ENCODE results near the gene CCDC112.

CCDC112 gene

GRCh38 chr5:115321309-115321708, 24.9 kb upstream of the CCDC112 start:
- H3K36me3 ChIP-seq (ENCODE audit: control insufficient read depth, insufficient read depth, low read length) = no peaks in the 10 kb centered on the region
- TF ChIP-seq CTCF (IDR thresholded peaks at IDR 0.05; ENCODE audit: insufficient read depth, low read length, poor library complexity, severe bottlenecking) = no peak
- H3K4me3 ChIP-seq (replicated peaks; ENCODE audit: low read depth, low read length) = no peak overlapping the region
- H3K27me3 ChIP-seq (replicated peaks; ENCODE audit: control insufficient read depth, insufficient read depth, low read length) = no peaks in the 10 kb centered on the region
- no peak for DNase-seq (ENCODE audit: extremely low read depth, insufficient read length)

DNA sequence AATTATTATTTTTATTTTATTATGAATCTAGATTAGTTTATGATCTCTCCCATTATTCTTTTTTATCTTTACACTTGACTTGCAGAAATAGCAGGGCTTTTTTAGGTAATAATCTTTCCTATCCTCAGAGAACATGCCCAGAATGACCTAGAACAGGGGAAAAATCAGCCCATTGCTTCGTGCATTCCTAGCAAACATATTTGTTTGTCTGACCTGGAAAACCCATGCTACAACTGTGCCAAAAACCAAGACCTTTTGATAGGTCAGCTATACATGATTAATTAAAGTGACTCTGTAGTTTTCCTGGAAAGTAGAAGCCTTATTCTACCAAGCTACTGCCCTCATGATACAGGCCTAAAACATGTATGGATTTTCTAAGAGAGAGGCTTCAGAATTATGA, 24.1 kb upstream of the CCDC112 start:
- DNase-seq (ENCODE audit: extremely low read depth, insufficient read length) = no peak
- TF ChIP-seq CTCF (IDR thresholded peaks at IDR 0.05; ENCODE audit: insufficient read depth, low read length, poor library complexity, severe bottlenecking) = no peak
- Histone ChIP-seq H3K4me3 (replicated peaks; ENCODE audit: low read depth, low read length) (no peak overlapping the region), H3K27me3 (replicated peaks; ENCODE audit: control insufficient read depth, insufficient read depth, low read length) (no peaks in the 10 kb centered on the region), H3K36me3 (ENCODE audit: control insufficient read depth, insufficient read depth, low read length) (no peaks in the 10 kb centered on the region)

DNA sequence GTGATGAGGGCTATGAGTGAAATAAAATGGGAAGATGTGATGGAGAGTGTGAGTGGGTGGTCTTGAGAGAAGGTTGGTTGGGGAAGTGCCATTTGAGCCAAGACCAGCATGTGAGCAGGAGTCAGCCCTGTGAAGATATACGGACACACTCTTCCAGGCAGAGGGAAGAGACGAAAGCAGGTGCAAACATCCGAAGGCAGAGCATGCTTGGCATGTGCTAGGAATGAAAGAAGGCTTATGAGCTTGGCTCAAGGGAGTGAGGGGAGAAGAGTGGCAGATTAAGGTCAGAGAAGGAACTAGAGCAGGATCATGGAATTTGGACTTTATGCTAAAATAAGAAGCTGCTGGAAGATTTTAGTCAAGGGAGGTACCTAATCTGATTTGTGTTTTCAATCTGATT, 23.6 kb upstream of the CCDC112 start:
- no peak overlapping the region for H3K4me3 ChIP-seq (replicated peaks; ENCODE audit: low read depth, low read length)
- no peaks in the 10 kb centered on the region for H3K27me3 ChIP-seq (replicated peaks; ENCODE audit: control insufficient read depth, insufficient read depth, low read length)
- H3K36me3 ChIP-seq (ENCODE audit: control insufficient read depth, insufficient read depth, low read length) = no peaks in the 10 kb centered on the region
- DNase-seq (ENCODE audit: extremely low read depth, insufficient read length) = no peak
- TF ChIP-seq CTCF (IDR thresholded peaks at IDR 0.05; ENCODE audit: insufficient read depth, low read length, poor library complexity, severe bottlenecking) = no peak

GRCh38 chr5:115319007-115319406, 22.6 kb upstream of the CCDC112 start:
- no peak overlapping the region for H3K4me3 ChIP-seq (replicated peaks; ENCODE audit: low read depth, low read length)
- TF ChIP-seq CTCF (IDR thresholded peaks at IDR 0.05; ENCODE audit: insufficient read depth, low read length, poor library complexity, severe bottlenecking) = no peak
- no peaks in the 10 kb centered on the region for H3K27me3 ChIP-seq (replicated peaks; ENCODE audit: control insufficient read depth, insufficient read depth, low read length)
- H3K36me3 ChIP-seq (ENCODE audit: control insufficient read depth, insufficient read depth, low read length) = no peaks in the 10 kb centered on the region
- no peak for DNase-seq (ENCODE audit: extremely low read depth, insufficient read length)

DNA sequence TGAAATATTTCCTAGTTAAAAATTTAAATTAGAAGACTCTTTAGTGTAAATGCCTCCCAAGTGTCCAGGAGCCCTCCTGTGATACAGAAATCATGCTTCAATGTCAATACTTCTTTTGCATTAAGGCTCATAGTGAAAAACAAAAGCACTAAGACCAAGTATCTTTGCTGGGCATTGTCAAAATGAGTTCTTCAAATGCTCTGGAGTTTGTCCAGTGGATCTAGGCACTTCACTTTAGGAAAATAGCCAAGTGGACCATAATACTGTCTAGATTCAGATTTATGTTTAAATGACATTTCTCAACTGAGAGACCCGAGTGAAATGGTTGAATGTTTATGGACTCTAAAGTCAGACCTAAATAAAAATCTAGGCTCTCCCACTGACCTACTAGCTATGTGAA, 21.3 kb upstream of the CCDC112 start:
- no peaks in the 10 kb centered on the region for H3K27me3 ChIP-seq (replicated peaks; ENCODE audit: control insufficient read depth, insufficient read depth, low read length)
- no peaks in the 10 kb centered on the region for H3K36me3 ChIP-seq (ENCODE audit: control insufficient read depth, insufficient read depth, low read length)
- DNase-seq (ENCODE audit: extremely low read depth, insufficient read length) = no peak
- TF ChIP-seq CTCF (IDR thresholded peaks at IDR 0.05; ENCODE audit: insufficient read depth, low read length, poor library complexity, severe bottlenecking) = no peak
- H3K4me3 ChIP-seq (replicated peaks; ENCODE audit: low read depth, low read length) = no peak overlapping the region

- no peak overlapping the region for H3K4me3 ChIP-seq (replicated peaks; ENCODE audit: low read depth, low read length)
- no peaks in the 10 kb centered on the region for H3K27me3 ChIP-seq (replicated peaks; ENCODE audit: control insufficient read depth, insufficient read depth, low read length)
- DNase-seq (ENCODE audit: extremely low read depth, insufficient read length) = no peak
- no peak for TF ChIP-seq CTCF (IDR thresholded peaks at IDR 0.05; ENCODE audit: insufficient read depth, low read length, poor library complexity, severe bottlenecking)
- H3K36me3 ChIP-seq (ENCODE audit: control insufficient read depth, insufficient read depth, low read length) = no peaks in the 10 kb centered on the region
Measured at GRCh38 chr5:115317320-115317719, 20.9 kb upstream of the CCDC112 start.
